Measurements from ENCODE around the gene SCYL2. TPM values are rescaled to one million over a fixed set of nuclear protein-coding genes. Genes with fewer than 3 reads are reported as not detected.
A peak's percentile ranks its signal among the peaks of the same experiment; 100 is the strongest.
"Not testable (repeated sequence)": the region's sequence is repeated elsewhere in the genome, so short reads cannot be mapped to it uniquely, and the experiment has no call there.

SCYL2 gene
- total and polyA plus RNA-seq, 3 experiments from 2014 or later, result 18.8 to 40.1 (median 31.8) TPM

- no peaks in the 10 kb centered on the region for H3K9me3 ChIP-seq (ENCODE audit: low read length)
- H3K4me3 ChIP-seq (ENCODE audit: low read length), result no peak overlapping the region
- DNase-seq, result no peak
- ChIA-PET POLR2A (no interaction called here), CTCF (no interaction called here)
- Mint-ChIP-seq H3K4me3 (no peak overlapping the region), H3K27ac (no peak overlapping the region), H3K4me1 (no peaks in the 10 kb centered on the region), H3K9me3 (no peaks in the 10 kb centered on the region), H3K36me3 (no peaks in the 10 kb centered on the region), H3K27me3 (no peaks in the 10 kb centered on the region)
- H3K4me1 ChIP-seq (ENCODE audit: insufficient read depth, low read length), result no peaks in the 10 kb centered on the region
- H3K36me3 ChIP-seq (ENCODE audit: insufficient read depth, low read length), result no peaks in the 10 kb centered on the region
- no peaks in the 10 kb centered on the region for H3K27me3 ChIP-seq (ENCODE audit: insufficient read depth, low read length, poor library complexity, severe bottlenecking)
- no peak overlapping the region for H3K27ac ChIP-seq (ENCODE audit: low read depth, low read length)
Measured at GRCh38 chr12:100248886-100249285, 18.1 kb upstream of the SCYL2 start.

GRCh38 chr12:100249941-100250340, 17.0 kb upstream of the SCYL2 start:
- H3K4me3 ChIP-seq (ENCODE audit: low read length), result no peak overlapping the region
- no peak for DNase-seq
- Mint-ChIP-seq H3K36me3 (no peaks in the 10 kb centered on the region), H3K27me3 (no peaks in the 10 kb centered on the region), H3K4me3 (no peak overlapping the region), H3K27ac (no peak overlapping the region), H3K4me1 (no peaks in the 10 kb centered on the region), H3K9me3 (no peaks in the 10 kb centered on the region)
- H3K27me3 ChIP-seq (ENCODE audit: insufficient read depth, low read length, poor library complexity, severe bottlenecking), result no peaks in the 10 kb centered on the region
- H3K36me3 ChIP-seq (ENCODE audit: insufficient read depth, low read length), result no peaks in the 10 kb centered on the region
- no peak overlapping the region for H3K27ac ChIP-seq (ENCODE audit: low read depth, low read length)
- ChIA-PET CTCF (no interaction called here), POLR2A (no interaction called here)
- H3K4me1 ChIP-seq (ENCODE audit: insufficient read depth, low read length), result no peaks in the 10 kb centered on the region
- no peaks in the 10 kb centered on the region for H3K9me3 ChIP-seq (ENCODE audit: low read length)

GRCh38 chr12:100251917-100252316, 15.1 kb upstream of the SCYL2 start:
- Mint-ChIP-seq H3K27me3 (no peaks in the 10 kb centered on the region), H3K27ac (no peak overlapping the region), H3K4me3 (no peak overlapping the region), H3K9me3 (no peaks in the 10 kb centered on the region), H3K4me1 (no peaks in the 10 kb centered on the region), H3K36me3 (no peaks in the 10 kb centered on the region)
- ChIA-PET POLR2A (no interaction called here), CTCF (no interaction called here)
- no peaks in the 10 kb centered on the region for H3K36me3 ChIP-seq (ENCODE audit: insufficient read depth, low read length)
- no peak overlapping the region for H3K27ac ChIP-seq (ENCODE audit: low read depth, low read length)
- H3K4me3 ChIP-seq (ENCODE audit: low read length), result no peak overlapping the region
- no peak for DNase-seq
- no peaks in the 10 kb centered on the region for H3K27me3 ChIP-seq (ENCODE audit: insufficient read depth, low read length, poor library complexity, severe bottlenecking)
- no peaks in the 10 kb centered on the region for H3K4me1 ChIP-seq (ENCODE audit: insufficient read depth, low read length)
- H3K9me3 ChIP-seq (ENCODE audit: low read length), result no peaks in the 10 kb centered on the region

- Mint-ChIP-seq H3K27ac (no peak overlapping the region), H3K4me1 (peaks cover 0 to 5% (median 0%) of the 10 kb centered on the region in 3 donors), H3K9me3 (no peaks in the 10 kb centered on the region), H3K36me3 (no peaks in the 10 kb centered on the region), H3K27me3 (no peaks in the 10 kb centered on the region), H3K4me3 (no peak overlapping the region)
- Histone ChIP-seq H3K4me3 (ENCODE audit: low read length) (no peak overlapping the region), H3K9me3 (ENCODE audit: low read length) (no peaks in the 10 kb centered on the region), H3K27me3 (ENCODE audit: insufficient read depth, low read length, poor library complexity, severe bottlenecking) (no peaks in the 10 kb centered on the region), H3K36me3 (ENCODE audit: insufficient read depth, low read length) (no peaks in the 10 kb centered on the region), H3K4me1 (ENCODE audit: insufficient read depth, low read length) (no peaks in the 10 kb centered on the region), H3K27ac (ENCODE audit: low read depth, low read length) (no peak overlapping the region)
- POLR2A ChIA-PET, result no interaction called here
- no peak for DNase-seq
- CTCF ChIA-PET, result no interaction called here
Measured at GRCh38 chr12:100253437-100253836, 13.5 kb upstream of the SCYL2 start.

- ChIA-PET CTCF (interaction anchor here (1.3 kb wide), 1 partner anchor 12 kb away, joined by 3 read pairs; the partner anchor contains the start of genes DEPDC4 and SCYL2), POLR2A (no interaction called here)
- no peak for DNase-seq
- no peaks in the 10 kb centered on the region for H3K27me3 ChIP-seq (ENCODE audit: insufficient read depth, low read length, poor library complexity, severe bottlenecking)
- no peaks in the 10 kb centered on the region for H3K4me1 ChIP-seq (ENCODE audit: insufficient read depth, low read length)
- no peak overlapping the region for H3K4me3 ChIP-seq (ENCODE audit: low read length)
- Mint-ChIP-seq H3K27ac (no peak overlapping the region), H3K36me3 (no peaks in the 10 kb centered on the region), H3K4me1 (peaks cover 0 to 5% (median 0%) of the 10 kb centered on the region in 3 donors), H3K4me3 (no peak overlapping the region), H3K27me3 (no peaks in the 10 kb centered on the region), H3K9me3 (no peaks in the 10 kb centered on the region)
- H3K27ac ChIP-seq (ENCODE audit: low read depth, low read length), result no peak overlapping the region
- no peaks in the 10 kb centered on the region for H3K36me3 ChIP-seq (ENCODE audit: insufficient read depth, low read length)
- no peaks in the 10 kb centered on the region for H3K9me3 ChIP-seq (ENCODE audit: low read length)
Measured at GRCh38 chr12:100254876-100255275, 12.1 kb upstream of the SCYL2 start.

GRCh38 chr12:100258127-100258526, 8.8 kb upstream of the SCYL2 start:
- CTCF ChIA-PET, result no interaction called here
- Mint-ChIP-seq H3K4me1 (peaks cover 0 to 5% (median 0%) of the 10 kb centered on the region in 3 donors), H3K27ac (no peak overlapping the region)

GRCh38 chr12:100263131-100263530, 3.8 kb upstream of the SCYL2 start:
- Mint-ChIP-seq H3K4me1 (peaks cover 4 to 16% (median 14%) of the 10 kb centered on the region in 3 donors), H3K27ac (no peak overlapping the region), H3K36me3 (peaks cover 0 to 8% (median 0%) of the 10 kb centered on the region in 3 donors), H3K4me3 (no peak overlapping the region), H3K9me3 (no peaks in the 10 kb centered on the region), H3K27me3 (no peaks in the 10 kb centered on the region)
- Histone ChIP-seq H3K4me1 (ENCODE audit: insufficient read depth, low read length) (peaks cover 4% of the 10 kb centered on the region), H3K27me3 (ENCODE audit: insufficient read depth, low read length, poor library complexity, severe bottlenecking) (no peaks in the 10 kb centered on the region), H3K27ac (ENCODE audit: low read depth, low read length) (no peak overlapping the region), H3K36me3 (ENCODE audit: insufficient read depth, low read length) (no peaks in the 10 kb centered on the region), H3K4me3 (ENCODE audit: low read length) (no peak overlapping the region), H3K9me3 (ENCODE audit: low read length) (no peaks in the 10 kb centered on the region)
- POLR2A ChIA-PET, result no interaction called here
- CTCF ChIA-PET, result no interaction called here
- no peak for DNase-seq

More at GRCh38 chr12:100258127-100258526, 8.8 kb upstream of the SCYL2 start:
- H3K4me3 Mint-ChIP-seq, result no peak overlapping the region
- POLR2A ChIA-PET, result no interaction called here
- H3K36me3 ChIP-seq (ENCODE audit: insufficient read depth, low read length), result no peaks in the 10 kb centered on the region
- no peaks in the 10 kb centered on the region for H3K9me3 ChIP-seq (ENCODE audit: low read length)
- no peaks in the 10 kb centered on the region for H3K36me3 Mint-ChIP-seq
- no peaks in the 10 kb centered on the region for H3K27me3 Mint-ChIP-seq
- no peak for DNase-seq
- H3K9me3 Mint-ChIP-seq, result no peaks in the 10 kb centered on the region
- no peak overlapping the region for H3K4me3 ChIP-seq (ENCODE audit: low read length)
- H3K27ac ChIP-seq (ENCODE audit: low read depth, low read length), result no peak overlapping the region
- no peaks in the 10 kb centered on the region for H3K27me3 ChIP-seq (ENCODE audit: insufficient read depth, low read length, poor library complexity, severe bottlenecking)
- H3K4me1 ChIP-seq (ENCODE audit: insufficient read depth, low read length), result no peaks in the 10 kb centered on the region

GRCh38 chr12:100265107-100265506, 1.9 kb upstream of the SCYL2 start:
- H3K27me3 Mint-ChIP-seq; H3K9me3 Mint-ChIP-seq; CTCF ChIA-PET; POLR2A ChIA-PET; H3K4me3 ChIP-seq (ENCODE audit: low read length); H3K36me3 ChIP-seq (ENCODE audit: insufficient read depth, low read length); H3K27ac ChIP-seq (ENCODE audit: low read depth, low read length); H3K27me3 ChIP-seq (ENCODE audit: insufficient read depth, low read length, poor library complexity, severe bottlenecking); DNase-seq; H3K36me3 Mint-ChIP-seq; H3K9me3 ChIP-seq (ENCODE audit: low read length): not testable (repeated sequence)
- Mint-ChIP-seq H3K27ac (peak overlapping the region in 1 of 8 donors; percentile 11), H3K4me1 (peaks cover 19 to 32% (median 30%) of the 10 kb centered on the region in 3 donors), H3K4me3 (peak overlapping the region in 3 of 7 donors; percentile 24 to 75 (median 67))
- peaks cover 21% of the 10 kb centered on the region for H3K4me1 ChIP-seq (ENCODE audit: insufficient read depth, low read length)
